GM12873 (cell line): Measurements from ENCODE around the gene SRPK3.
A peak's percentile ranks its signal among the peaks of the same experiment; 100 is the strongest.

ENCODE experiments used
- CTCF ChIP-seq: IDR thresholded peaks from 2 replicates; pipeline ENCODE4 v1.5.1; 2012; ENCODE audit warnings: low read depth, mild to moderate bottlenecking, moderate library complexity, low read length, control low read depth; ENCODE audit not compliant: insufficient read depth; ENCODE audit errors: missing control alignments

Gene SRPK3

GRCh38 chrX:153763989-153764755 lies 16.7 kb upstream of the SRPK3 start, which contains the start of gene PLXNB3:
Gene PLXNB3 (plus strand): TSS chrX:153764249. CDS start chrX:153765536, 1,287 bp downstream.
- peak; percentile 89 for TF ChIP-seq CTCF

GRCh38 chrX:153764786-153765137 lies 16.1 kb upstream of the SRPK3 start:
- no peak for TF ChIP-seq CTCF

- no peak for TF ChIP-seq CTCF
Measured at GRCh38 chrX:153765138-153766079, 15.4 kb upstream of the SRPK3 start.

GRCh38 chrX:153766098-153766817 lies 14.6 kb upstream of the SRPK3 start:
- no peak for TF ChIP-seq CTCF

- no peak for TF ChIP-seq CTCF
Measured at GRCh38 chrX:153766871-153767673, 13.8 kb upstream of the SRPK3 start.

- TF ChIP-seq CTCF: no peak
Measured at GRCh38 chrX:153767674-153768055, 13.2 kb upstream of the SRPK3 start.
